NOMO-1 treated with DMSO at 0.1 percent for 48 hours (cell line): ENCODE results near the gene DRD4.
"Not testable (repeated sequence)": the region's sequence is repeated elsewhere in the genome, so short reads cannot be mapped to it uniquely, and the experiment has no call there.

ENCODE experiments used
- DNase-seq: peaks from one replicate; lab custom pipeline; 2025; ENCODE audit not compliant: unreplicated experiment; lab: John Stamatoyannopoulos, UW

The DRD4 gene

GRCh38 chr11:673866-674265 lies 36.8 kb downstream of the DRD4 start:
- no peak for DNase-seq

GRCh38 chr11:674406-674805 lies 37.3 kb downstream of the DRD4 start:
- no peak for DNase-seq

- no peak for DNase-seq
Measured at GRCh38 chr11:678297-678696, 41.2 kb downstream of the DRD4 start.

GRCh38 chr11:679271-680207 lies 42.5 kb downstream of the DRD4 start:
- DNase-seq: no peak

- no peak for DNase-seq
Measured at GRCh38 chr11:680476-680875, 43.4 kb downstream of the DRD4 start.

GRCh38 chr11:680970-681369 lies 43.9 kb downstream of the DRD4 start:
- no peak for DNase-seq

GRCh38 chr11:686451-687243 lies 49.6 kb downstream of the DRD4 start:
- DNase-seq: no peak

- DNase-seq: no peak
Measured at GRCh38 chr11:687751-688150, 50.7 kb downstream of the DRD4 start.

- no peak for DNase-seq
Measured at GRCh38 chr11:688681-689080, 51.6 kb downstream of the DRD4 start.

GRCh38 chr11:689625-690024 lies 52.6 kb downstream of the DRD4 start:
- no peak for DNase-seq

GRCh38 chr11:690244-690643 lies 53.2 kb downstream of the DRD4 start:
- not testable (repeated sequence) for DNase-seq
